A549 (cell line): Measurements from ENCODE around the gene DLX1. TPM values are rescaled to one million over a fixed set of nuclear protein-coding genes. Genes with fewer than 3 reads are reported as not detected.

Experiments
- ATAC-seq, 2 experiments: fragments of 200-7000 bp in 1 of 2; fragments of >200 bp in 1 of 2; cut with Nextera tagmentation in 1 of 2; cut with Tn5 transposase in 1 of 2; 3 replicates each; pipeline versions ENCODE4 v1.8.0 to v1.9.1; 2018 to 2020; ENCODE audit warnings: mild to moderate bottlenecking in 1 of 2, moderate library complexity in 1 of 2
- CTCF ChIA-PET: fragments of 300-600 bp; sonication (Branson Sonifier 250); formaldehyde crosslinking; extraction: SDS; loops from one replicate; lab custom pipeline; 2021; ENCODE audit warnings: antibody characterized with exemption, inconsistent platforms; lab: Yijun Ruan, JAX
- POLR2A ChIA-PET: fragments of 350-600 bp; formaldehyde crosslinking; extraction: SDS; loops from one replicate; lab custom pipeline; 2021; ENCODE audit warnings: antibody characterized with exemption, inconsistent platforms; lab: Yijun Ruan, JAX
- DNase-seq, 2 experiments: peaks; one replicate each; pipeline versions ENCODE4 v3.0.0 to v3.0.0-alpha.2; 2011 to 2016; ENCODE audit warnings: low read depth in 1 of 2, low spot score in 1 of 2
- FAIRE-seq: peaks from 2 replicates; lab custom pipeline; 2011; peaks lifted over from hg19 to GRCh38; lab: Jason Lieb, UNC
- H3K27ac ChIP-seq, 2 experiments: fragments of >200 bp; sonication (Bioruptor Twin); formaldehyde crosslinking; 3 replicates each; pipeline ENCODE4 v1.5.1; 2016 to 2017
- H3K4me1 ChIP-seq: fragments of >200 bp; sonication (Bioruptor Twin); formaldehyde crosslinking; 3 replicates; pipeline ENCODE4 v1.6.1; 2016
- H3K4me2 ChIP-seq: fragments of >200 bp; sonication (Bioruptor Twin); formaldehyde crosslinking; 3 replicates; pipeline ENCODE4 v1.6.1; 2016
- H3K4me3 ChIP-seq: fragments of >200 bp; sonication (Bioruptor Twin); formaldehyde crosslinking; 3 replicates; pipeline ENCODE4 v1.5.1; 2016
- H3K9me3 ChIP-seq: fragments of >200 bp; sonication (Bioruptor Twin); formaldehyde crosslinking; 3 replicates; pipeline ENCODE4 v1.6.1; 2016
- ATOH8 ChIP-seq: fragments of 250-450 bp; sonication (Bioruptor Pico); IDR thresholded peaks from 2 replicates; pipeline ENCODE4 v1.5.0; 2020; ENCODE audit warnings: low read depth, mild to moderate bottlenecking, moderate library complexity
- BHLHE40 ChIP-seq: IDR thresholded peaks from 2 replicates; pipeline ENCODE4 v1.6.1; 2012; ENCODE audit warnings: low read depth, low read length, inconsistent platforms
- CEBPB ChIP-seq, 2 experiments: fragments of >200 bp in 1 of 2; sonication (Bioruptor Twin) in 1 of 2; formaldehyde crosslinking in 1 of 2; IDR thresholded peaks; 2 replicates each; pipeline ENCODE4 v1.6.1; 2012 to 2016
- CHD4 ChIP-seq: fragments of 200-600 bp; sonication (generic); IDR thresholded peaks from 2 replicates; pipeline ENCODE4 v1.6.1; 2016; ENCODE audit warnings: antibody characterized with exemption, mild to moderate bottlenecking, borderline replicate concordance
- EHF ChIP-seq: fragments of 250-450 bp; sonication (Bioruptor Pico); IDR thresholded peaks from 2 replicates; pipeline ENCODE4 v1.5.0; 2020; ENCODE audit warnings: mild to moderate bottlenecking
- EHMT2 ChIP-seq: fragments of 200-600 bp; sonication (generic); IDR thresholded peaks from 2 replicates; pipeline ENCODE4 v1.6.1; 2016; ENCODE audit warnings: antibody characterized with exemption, low read depth, mild to moderate bottlenecking, moderate library complexity
- FOSB ChIP-seq: fragments of 250-450 bp; sonication (Bioruptor Pico); IDR thresholded peaks from 2 replicates; pipeline ENCODE4 v1.5.0; 2020; ENCODE audit warnings: mild to moderate bottlenecking, moderate library complexity
- FOSL2 ChIP-seq, 2 experiments: fragments of 450-650 bp in 1 of 2; fragments of >200 bp in 1 of 2; sonication (Bioruptor Twin) in 1 of 2; formaldehyde crosslinking; IDR thresholded peaks; 2 replicates each; pipeline versions ENCODE4 v1.5.0 to v1.6.1; 2016 to 2020; ENCODE audit warnings: mild to moderate bottlenecking in 1 of 2, moderate library complexity in 1 of 2
- HEYL ChIP-seq: fragments of 250-450 bp; sonication (Bioruptor Pico); IDR thresholded peaks from 2 replicates; pipeline ENCODE4 v1.8.0; 2021; ENCODE audit warnings: mild to moderate bottlenecking, moderate library complexity
- HOXB5 ChIP-seq: fragments of 250-450 bp; sonication (Bioruptor Pico); IDR thresholded peaks from 2 replicates; pipeline ENCODE4 v1.5.0; 2020; ENCODE audit warnings: mild to moderate bottlenecking, moderate library complexity
- JUN ChIP-seq, 2 experiments: fragments of >200 bp; sonication (Bioruptor Twin); formaldehyde crosslinking; IDR thresholded peaks; 2 replicates in 1 of 2; 3 replicates in 1 of 2; pipeline ENCODE4 v1.6.1; 2016 to 2017
- KDM5A ChIP-seq: fragments of 200-600 bp; sonication (generic); IDR thresholded peaks from 2 replicates; pipeline ENCODE4 v1.6.1; 2016; ENCODE audit warnings: antibody characterized with exemption, mild to moderate bottlenecking
- MAFK ChIP-seq: fragments of 450-650 bp; IDR thresholded peaks from 2 replicates; pipeline ENCODE4 v1.6.1; 2014; ENCODE audit not compliant: partially characterized antibody
- MAZ ChIP-seq: fragments of 150-350 bp; IDR thresholded peaks from 2 replicates; pipeline ENCODE4 v1.6.1; 2014; ENCODE audit warnings: antibody characterized with exemption, low read depth, low read length, borderline replicate concordance
- MYC ChIP-seq: IDR thresholded peaks from 2 replicates; pipeline ENCODE4 v1.6.1; 2012; ENCODE audit warnings: mild to moderate bottlenecking, inconsistent platforms, low read length, improper control_type of control experiment, borderline replicate concordance
- NR3C1 ChIP-seq: fragments of >200 bp; sonication (Bioruptor Twin); formaldehyde crosslinking; IDR thresholded peaks from 3 replicates; pipeline ENCODE4 v1.6.1; 2017
- RAD21 ChIP-seq, 2 experiments: fragments of >200 bp in 1 of 2; sonication (Bioruptor Twin) in 1 of 2; formaldehyde crosslinking in 1 of 2; IDR thresholded peaks in 1 of 2; conservative IDR thresholded peaks in 1 of 2; 2 replicates in 1 of 2; 3 replicates in 1 of 2; pipeline ENCODE4 v1.6.1; 2012 to 2018; ENCODE audit warnings: inconsistent platforms in 1 of 2
- SMC3 ChIP-seq: fragments of >200 bp; sonication (Bioruptor Twin); formaldehyde crosslinking; IDR thresholded peaks from 3 replicates; pipeline ENCODE4 v1.6.1; 2018; ENCODE audit warnings: inconsistent platforms
- TFCP2L1 ChIP-seq: fragments of 250-450 bp; sonication (Bioruptor Pico); IDR thresholded peaks from 2 replicates; pipeline ENCODE4 v1.5.0; 2021; ENCODE audit warnings: mild to moderate bottlenecking
- ZC3H11A ChIP-seq: fragments of 450-650 bp; IDR thresholded peaks from 2 replicates; pipeline ENCODE4 v1.6.1; 2014; ENCODE audit warnings: antibody characterized with exemption, mild to moderate bottlenecking
- WGBS: methylation state at CpG from one replicate; pipeline ENCODE4 v1.1.6; 2017; ENCODE audit errors: missing lambda C conversion rate; 5-methylcytosine and 5-hydroxymethylcytosine counted together
- polyA plus RNA-seq, 4 experiments: library from polyadenylated mRNA; depleted of rRNA in 3 of 4; stranded (reverse); fragments of >200 nt; fragmentation: RNase III in 1 of 4; extraction: RNeasy Plus Mini Kit Qiagen cat#74134 plus additional on column Dnase treatment in 1 of 4; gene quantifications; 2 replicates in 3 of 4; 3 replicates in 1 of 4; pipeline ENCODE4 v1.2.3, GENCODE V29; 2011 to 2017
- TF ChIP-seq, protein P1 (sequence below): fragments of 200-600 bp; sonication (generic); IDR thresholded peaks from 2 replicates; pipeline ENCODE4 v1.6.1; 2016; ENCODE audit warnings: antibody characterized with exemption, mild to moderate bottlenecking, moderate library complexity

Gene DLX1
- polyA plus RNA-seq, 2 of the 4 experiments (the other 2 are of a cell fraction), result 1.1 to 2.5 TPM

DNA sequence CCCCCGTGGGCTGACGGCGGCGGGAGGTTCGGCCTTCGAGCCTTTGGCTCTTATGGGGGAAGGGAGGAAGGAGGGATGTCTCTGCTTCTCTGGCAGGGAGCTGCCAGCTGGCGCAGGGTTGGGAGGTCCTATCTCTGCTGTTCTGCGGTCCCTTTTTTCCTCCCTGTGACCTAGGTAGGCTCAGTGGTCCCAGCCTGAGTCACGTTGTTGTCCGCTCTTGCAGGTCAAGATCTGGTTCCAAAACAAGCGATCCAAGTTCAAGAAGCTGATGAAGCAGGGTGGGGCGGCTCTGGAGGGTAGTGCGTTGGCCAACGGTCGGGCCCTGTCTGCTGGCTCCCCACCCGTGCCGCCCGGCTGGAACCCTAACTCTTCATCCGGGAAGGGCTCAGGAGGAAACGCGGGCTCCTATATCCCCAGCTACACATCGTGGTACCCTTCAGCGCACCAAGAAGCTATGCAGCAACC lies 2.5 kb downstream of the DLX1 start:
- Histone ChIP-seq H3K4me3 (no peak overlapping the region), H3K9me3 (no peaks in the 10 kb centered on the region), H3K27ac (no peak overlapping the region), H3K4me2 (no peak overlapping the region), H3K4me1 (no peaks in the 10 kb centered on the region)
- TF ChIP-seq ATOH8 (CRISPR knock-in tag) (no peak), MYC (no peak), EHMT2 (no peak), EHF (CRISPR knock-in tag) (no peak), ZC3H11A (no peak), NR3C1 (no peak), BHLHE40 (no peak), HOXB5 (CRISPR knock-in tag) (no peak), RAD21 (conservative IDR thresholded peaks at IDR 0.05 in 1 of 2, IDR thresholded peaks at IDR 0.05 in 1 of 2) (no peak), TFCP2L1 (no peak), CEBPB (IDR thresholded peaks at IDR 0.05) (no peak), FOSB (CRISPR knock-in tag) (no peak), JUN (IDR thresholded peaks at IDR 0.05) (no peak), FOSL2 (IDR thresholded peaks at IDR 0.05) (no peak), FOSL2 (CRISPR knock-in tag; IDR thresholded peaks at IDR 0.05) (no peak), MAZ (no peak), SMC3 (no peak), HEYL (CRISPR knock-in tag) (no peak), KDM5A (no peak)
- TF ChIP-seq, protein P1, sequence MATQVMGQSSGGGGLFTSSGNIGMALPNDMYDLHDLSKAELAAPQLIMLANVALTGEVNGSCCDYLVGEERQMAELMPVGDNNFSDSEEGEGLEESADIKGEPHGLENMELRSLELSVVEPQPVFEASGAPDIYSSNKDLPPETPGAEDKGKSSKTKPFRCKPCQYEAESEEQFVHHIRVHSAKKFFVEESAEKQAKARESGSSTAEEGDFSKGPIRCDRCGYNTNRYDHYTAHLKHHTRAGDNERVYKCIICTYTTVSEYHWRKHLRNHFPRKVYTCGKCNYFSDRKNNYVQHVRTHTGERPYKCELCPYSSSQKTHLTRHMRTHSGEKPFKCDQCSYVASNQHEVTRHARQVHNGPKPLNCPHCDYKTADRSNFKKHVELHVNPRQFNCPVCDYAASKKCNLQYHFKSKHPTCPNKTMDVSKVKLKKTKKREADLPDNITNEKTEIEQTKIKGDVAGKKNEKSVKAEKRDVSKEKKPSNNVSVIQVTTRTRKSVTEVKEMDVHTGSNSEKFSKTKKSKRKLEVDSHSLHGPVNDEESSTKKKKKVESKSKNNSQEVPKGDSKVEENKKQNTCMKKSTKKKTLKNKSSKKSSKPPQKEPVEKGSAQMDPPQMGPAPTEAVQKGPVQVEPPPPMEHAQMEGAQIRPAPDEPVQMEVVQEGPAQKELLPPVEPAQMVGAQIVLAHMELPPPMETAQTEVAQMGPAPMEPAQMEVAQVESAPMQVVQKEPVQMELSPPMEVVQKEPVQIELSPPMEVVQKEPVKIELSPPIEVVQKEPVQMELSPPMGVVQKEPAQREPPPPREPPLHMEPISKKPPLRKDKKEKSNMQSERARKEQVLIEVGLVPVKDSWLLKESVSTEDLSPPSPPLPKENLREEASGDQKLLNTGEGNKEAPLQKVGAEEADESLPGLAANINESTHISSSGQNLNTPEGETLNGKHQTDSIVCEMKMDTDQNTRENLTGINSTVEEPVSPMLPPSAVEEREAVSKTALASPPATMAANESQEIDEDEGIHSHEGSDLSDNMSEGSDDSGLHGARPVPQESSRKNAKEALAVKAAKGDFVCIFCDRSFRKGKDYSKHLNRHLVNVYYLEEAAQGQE, result no peak
- no peak for ATAC-seq
- ChIA-PET POLR2A (no interaction called here), CTCF (interaction anchor here (1.0 to 2.2 kb wide), 4 partner anchors 7 to 383 kb away, joined by 3 to 6 read pairs (median 5); partner anchors contain the start of gene DLX2)
- no peak for FAIRE-seq
- no peak for DNase-seq
- 98% methylated on average over 21 of the region's 23 CpGs for WGBS

DNA sequence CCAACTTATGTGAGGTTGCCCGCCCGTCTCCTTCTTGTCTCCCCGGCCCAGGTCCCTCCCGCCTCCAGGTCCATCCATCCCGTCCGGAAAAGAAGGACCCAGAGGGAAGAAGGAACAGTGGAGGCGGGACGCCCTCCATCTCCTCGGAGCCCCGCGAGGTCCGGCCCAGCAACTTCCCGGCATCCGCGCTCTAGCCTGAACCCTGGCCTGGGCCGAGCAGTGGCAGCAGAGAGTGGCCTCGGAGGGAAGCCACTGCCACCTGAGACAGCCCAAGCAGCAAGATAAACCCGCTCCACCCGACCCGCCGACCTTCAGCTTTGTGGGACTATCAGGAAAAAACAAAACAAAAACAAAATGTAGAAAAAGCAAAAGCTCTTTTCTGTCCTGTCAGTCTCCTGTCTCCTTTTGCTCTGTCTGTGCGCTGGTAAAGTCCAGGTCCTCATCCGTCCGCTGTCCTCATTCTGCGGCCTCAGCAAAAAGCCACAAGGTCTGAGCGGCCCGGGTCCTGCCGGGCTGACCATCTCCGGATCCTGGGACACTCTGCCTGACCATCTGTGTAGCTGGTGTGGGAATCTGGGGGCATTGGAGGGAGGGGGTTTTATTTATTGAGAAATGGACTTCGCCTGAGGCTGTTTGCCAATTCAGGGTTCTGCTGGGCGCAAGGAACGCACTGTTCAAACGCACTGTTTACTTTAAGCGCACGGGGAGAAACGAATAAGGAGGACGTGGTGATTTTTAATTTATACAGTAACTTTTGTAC lies 3.1 kb downstream of the DLX1 start:
- CTCF ChIA-PET, result interaction anchor here (1.0 to 2.2 kb wide), 4 partner anchors 13 to 384 kb away, joined by 3 to 6 read pairs (median 4); partner anchors contain the start of gene DLX2
- Histone ChIP-seq H3K4me2 (no peak overlapping the region), H3K27ac (no peak overlapping the region)
- TF ChIP-seq MAFK, result peak; percentile 63
- TF ChIP-seq CHD4, result no peak
- TF ChIP-seq, all 56 proteins: peak for 1
- 85% methylated on average over 37 of the region's 37 CpGs for WGBS
- DNase-seq (no peak), ATAC-seq (no peak), FAIRE-seq (no peak)
- Histone ChIP-seq H3K4me1 (no peaks in the 10 kb centered on the region), H3K4me3 (no peak overlapping the region), H3K9me3 (no peaks in the 10 kb centered on the region)
- POLR2A ChIA-PET, result no interaction called here
